Aorta (tissue), 5 donors: ENCODE results near the gene TEX2. TPM values are rescaled to one million over a fixed set of nuclear protein-coding genes. Genes with fewer than 3 reads are reported as not detected.

Source experiments
- ATAC-seq: fragments of 200-7000 bp; cut with Tn5 transposase; one replicate; pipeline ENCODE4 v1.9.1; 2022; ENCODE audit warnings: moderate library complexity; ENCODE audit not compliant: low FRiP score
- DNase-seq, 2 donors: peaks; one replicate each; pipeline ENCODE4 v3.0.0-alpha.2; 2020
- H3K27ac ChIP-seq, 2 donors: one replicate each; pipeline ENCODE4 v1.5.1; 2013; ENCODE audit warnings: low read length in 2 of 2, mild to moderate bottlenecking in 2 of 2, moderate library complexity in 2 of 2, control low read depth in 1 of 2, inconsistent platforms in 1 of 2, low read depth in 1 of 2
- H3K27me3 ChIP-seq, 2 donors: one replicate each; pipeline ENCODE4 v1.6.1; 2013; ENCODE audit warnings: control low read depth in 1 of 2, low read length in 1 of 2, mild to moderate bottlenecking in 1 of 2, moderate library complexity in 1 of 2; ENCODE audit not compliant: insufficient read depth in 2 of 2, control insufficient read depth in 1 of 2
- H3K36me3 ChIP-seq, 2 donors: one replicate each; pipeline ENCODE4 v1.6.1; 2013; ENCODE audit warnings: control low read depth in 1 of 2, low read length in 1 of 2, mild to moderate bottlenecking in 1 of 2; ENCODE audit not compliant: insufficient read depth in 2 of 2, control insufficient read depth in 1 of 2
- H3K4me1 ChIP-seq, 2 donors: one replicate each; pipeline ENCODE4 v1.6.1; 2013; ENCODE audit warnings: low read length in 2 of 2, control low read depth in 1 of 2, mild to moderate bottlenecking in 1 of 2, moderate library complexity in 1 of 2; ENCODE audit not compliant: insufficient read depth in 2 of 2, control insufficient read depth in 1 of 2
- H3K4me3 ChIP-seq, 2 donors: one replicate each; pipeline ENCODE4 v1.5.1; 2013; ENCODE audit warnings: low read length in 2 of 2, control low read depth in 1 of 2, mild to moderate bottlenecking in 1 of 2
- H3K9me3 ChIP-seq: one replicate; pipeline ENCODE4 v1.6.1; 2013; ENCODE audit warnings: mild to moderate bottlenecking, low read length; ENCODE audit not compliant: control insufficient read depth
- WGBS, 2 donors: extraction: QIAGEN DNeasy Blood & Tissue Kit; methylation state at CpG; one replicate each; pipeline ENCODE4 v1.1.7; 2013; 5-methylcytosine and 5-hydroxymethylcytosine counted together
- intact Hi-C, 2 donors: fragments of 100-400 bp; cut with DNase I; formaldehyde crosslinking; loops; one replicate each; pipeline versions ENCODE4 v1.14.2 to v1.15.0; 2022
- polyA plus RNA-seq, 2 donors: library from polyadenylated mRNA; stranded (reverse); fragments of 200-250 nt; gene quantifications; one replicate each; pipeline ENCODE4 v1.2.3, GENCODE V29; 2013
- total RNA-seq, 2 donors: library from RNA; stranded (reverse); fragmentation: NEBNext Ultra II Directional; extraction: Animal tissue kit (Norgen Biotek cat#: 25700); gene quantifications; one replicate each; pipeline ENCODE4 v1.2.1, GENCODE V29; 2021
- donor health status: healthy with polysubstance abuse.
- donor health status: Bipolar disorder and iron deficiency.
- donor health status: DM: no; HTN: no; CAD: no.
- donor health status: DM: no; HTN: no; CAD: no.
- donor health status: DM: yes; HTN: yes; CAD: no.

TEX2 gene
- total and polyA plus RNA-seq, 4 donors, result 10.9 to 29.4 (median 24.2) TPM

DNA sequence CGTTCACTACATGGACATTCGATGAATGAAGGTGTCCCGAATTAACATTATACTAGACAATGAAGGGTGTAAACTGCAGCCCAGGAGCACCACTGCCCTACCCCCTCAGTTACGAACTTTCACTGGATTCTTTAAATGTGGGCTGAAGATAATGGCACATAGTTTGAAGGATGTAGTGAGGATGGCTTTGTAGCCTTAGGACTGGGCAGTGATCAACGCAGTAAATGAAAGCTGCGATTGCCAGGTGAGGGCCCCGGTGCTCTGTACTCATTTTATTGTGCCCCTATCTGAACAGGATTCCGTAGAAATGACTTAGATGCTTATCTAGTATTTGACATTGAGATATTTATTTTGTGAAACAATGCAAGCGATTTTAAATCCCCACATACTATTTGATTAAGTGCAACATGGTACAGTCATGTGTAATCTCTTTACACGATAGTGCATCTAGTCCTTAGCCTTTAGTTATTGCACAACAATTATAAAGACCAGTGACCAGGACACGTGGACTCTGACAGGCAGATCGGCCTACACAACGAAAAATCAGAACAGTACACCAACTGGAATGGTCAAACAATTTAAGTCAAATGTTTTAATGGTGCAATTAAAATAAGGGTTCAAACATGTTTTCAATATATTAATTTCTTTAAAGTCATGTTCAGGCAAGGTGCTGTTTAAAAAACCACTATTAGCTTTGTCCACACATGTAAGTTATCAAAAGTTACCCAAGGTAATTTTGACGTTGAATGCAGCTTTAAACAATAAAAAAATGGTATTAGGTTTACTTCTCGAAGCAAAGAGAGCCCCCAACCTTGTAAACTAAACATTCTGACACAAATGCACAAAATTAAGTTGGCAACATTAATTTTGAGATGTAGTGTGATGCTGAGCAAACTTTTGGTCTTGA, 115.7 kb downstream of the TEX2 start:
- intact Hi-C loops, result loop anchor here (2.0 to 10.0 kb wide), 4 partner anchors 115 to 357 kb away; partner anchors contain the start of genes TEX2 (in 2 of the 2), CEP95 (in 1 of the 2) and DDX5 (in 1 of the 2)
- H3K9me3 ChIP-seq, result no peaks in the 10 kb centered on the region
- DNase-seq (no peak), ATAC-seq (no peak)
- H3K4me3 ChIP-seq, result peak overlapping the region in 1 of 2 donors; percentile 69
- H3K4me1 ChIP-seq, result peaks cover under 1 to 2% of the 10 kb centered on the region in 2 donors
- H3K27me3 ChIP-seq, result peaks cover 0 to 2% of the 10 kb centered on the region in 2 donors
- H3K36me3 ChIP-seq, result peaks cover 0 to 6% of the 10 kb centered on the region in 2 donors
- H3K27ac ChIP-seq, result peak overlapping the region in 1 of 2 donors; percentile 60
- WGBS, 2 donors, result 29 to 30% methylated on average over 15 of the region's 15 CpGs

- H3K9me3 ChIP-seq, result no peaks in the 10 kb centered on the region
- intact Hi-C loops, result loop anchor here (2.0 to 10.0 kb wide), 4 partner anchors 116 to 358 kb away; partner anchors contain the start of genes TEX2 (in 2 of the 2), CEP95 (in 1 of the 2) and DDX5 (in 1 of the 2)
- H3K4me3 ChIP-seq, result peak overlapping the region; percentile 42 to 69
- DNase-seq (peak; percentile 74 to 88), ATAC-seq (peak; percentile 61)
- WGBS, 2 donors, result 3% methylated on average over 34 of the region's 34 CpGs
- peaks cover 0 to 2% of the 10 kb centered on the region in 2 donors for H3K4me1 ChIP-seq
- peaks cover 0 to 6% of the 10 kb centered on the region in 2 donors for H3K36me3 ChIP-seq
- peaks cover 0 to 2% of the 10 kb centered on the region in 2 donors for H3K27me3 ChIP-seq
- peak overlapping the region; percentile 73 to 83 for H3K27ac ChIP-seq
Measured at GRCh38 chr17:64146418-64147109, 116.5 kb downstream of the TEX2 start.

GRCh38 chr17:64145751-64146417, 117.2 kb downstream of the TEX2 start:
- peaks cover 0 to 2% of the 10 kb centered on the region in 2 donors for H3K27me3 ChIP-seq
- peak; percentile 99 for ATAC-seq
- peaks cover 0 to 6% of the 10 kb centered on the region in 2 donors for H3K36me3 ChIP-seq
- H3K27ac ChIP-seq, result peak overlapping the region; percentile 73 to 87
- H3K4me1 ChIP-seq, result peaks cover 0 to 2% of the 10 kb centered on the region in 2 donors
- H3K4me3 ChIP-seq, result peak overlapping the region; percentile 69 to 89
- WGBS, 2 donors, result 0% methylated on average over 49 to 51 of the region's 51 CpGs
- no peaks in the 10 kb centered on the region for H3K9me3 ChIP-seq
- DNase-seq, result peak; percentile 97 to 99
- intact Hi-C loops, result loop anchor here (1.0 to 10.0 kb wide), 5 partner anchors 116 to 359 kb away; partner anchors contain the start of genes TEX2 (in 2 of the 2), CEP95 (in 1 of the 2) and DDX5 (in 1 of the 2)

DNA sequence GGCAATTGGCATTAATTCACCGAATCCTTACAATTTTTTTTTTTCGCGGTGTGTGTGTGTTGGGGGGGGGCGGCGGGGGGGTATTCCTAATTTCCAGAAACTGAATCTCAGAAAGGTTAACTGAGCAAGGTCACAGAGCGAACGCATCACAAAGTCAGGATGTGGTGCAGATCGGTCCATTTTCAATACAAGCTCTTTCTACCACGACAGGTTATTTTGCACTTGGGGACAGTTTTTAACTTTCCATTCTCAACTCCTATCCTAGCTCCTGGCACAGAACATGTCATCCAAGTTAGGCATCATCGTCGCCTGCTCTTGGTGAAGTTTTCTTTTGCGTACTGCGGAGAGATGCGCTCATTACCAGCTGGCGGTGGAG, 117.7 kb downstream of the TEX2 start:
- Histone ChIP-seq H3K27me3 (peaks cover 0 to 2% of the 10 kb centered on the region in 2 donors), H3K27ac (peak overlapping the region; percentile 33 to 87), H3K9me3 (no peaks in the 10 kb centered on the region), H3K36me3 (peaks cover 0 to 6% of the 10 kb centered on the region in 2 donors), H3K4me1 (peaks cover 0 to 2% of the 10 kb centered on the region in 2 donors), H3K4me3 (peak overlapping the region; percentile 60 to 89)
- ATAC-seq (peak; percentile 1), DNase-seq (no peak)
- 0% methylated on average over 15 of the region's 15 CpGs for WGBS, 2 donors
- intact Hi-C loops, result loop anchor here (1.0 to 10.0 kb wide), 4 partner anchors 117 to 359 kb away; partner anchors contain the start of genes CEP95 (in 1 of the 2), DDX5 (in 1 of the 2) and TEX2 (in 1 of the 2)

DNA sequence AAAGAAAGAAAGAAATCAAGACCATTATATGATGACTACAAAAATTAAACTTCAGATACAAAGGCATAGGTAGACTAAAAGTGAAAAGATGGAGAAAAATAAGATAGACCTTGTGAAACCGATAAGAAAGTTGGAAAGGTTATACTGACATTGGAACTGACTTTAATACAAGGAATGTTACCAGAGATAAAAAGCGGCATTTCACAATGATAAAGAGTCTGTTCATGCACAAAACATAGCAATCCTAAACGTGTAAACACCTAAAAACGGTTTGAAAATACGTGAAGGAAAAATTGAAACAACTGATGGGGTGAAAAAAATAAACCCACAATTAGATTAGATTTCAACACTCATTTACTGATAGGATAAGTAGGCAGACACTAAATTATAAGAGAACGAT, 123.5 kb downstream of the TEX2 start:
- ATAC-seq (no peak), DNase-seq (no peak)
- no peaks in the 10 kb centered on the region for H3K4me1 ChIP-seq
- no peaks in the 10 kb centered on the region for H3K36me3 ChIP-seq
- 63 to 75% methylated on average over 6 of the region's 6 CpGs for WGBS, 2 donors
- H3K4me3 ChIP-seq, result no peak overlapping the region
- H3K27ac ChIP-seq, result no peak overlapping the region
- intact Hi-C loops, result loop anchor here in 1 of 2 donors (5.0 kb wide), 1 partner anchor 227 kb away; the partner anchor contains the start of gene CSHL1
- no peaks in the 10 kb centered on the region for H3K27me3 ChIP-seq
- H3K9me3 ChIP-seq, result no peaks in the 10 kb centered on the region

GRCh38 chr17:64138441-64138840, 124.6 kb downstream of the TEX2 start:
- ATAC-seq (no peak), DNase-seq (no peak)
- no peaks in the 10 kb centered on the region for H3K36me3 ChIP-seq
- intact Hi-C loops, result loop anchor here in 1 of 2 donors (5.0 kb wide), 1 partner anchor 226 kb away; the partner anchor contains the start of gene CSHL1
- no peaks in the 10 kb centered on the region for H3K27me3 ChIP-seq
- WGBS, 2 donors, result 80 to 83% methylated on average over 2 of the region's 2 CpGs
- H3K27ac ChIP-seq, result no peak overlapping the region
- no peaks in the 10 kb centered on the region for H3K9me3 ChIP-seq
- H3K4me3 ChIP-seq, result no peak overlapping the region
- no peaks in the 10 kb centered on the region for H3K4me1 ChIP-seq

DNA sequence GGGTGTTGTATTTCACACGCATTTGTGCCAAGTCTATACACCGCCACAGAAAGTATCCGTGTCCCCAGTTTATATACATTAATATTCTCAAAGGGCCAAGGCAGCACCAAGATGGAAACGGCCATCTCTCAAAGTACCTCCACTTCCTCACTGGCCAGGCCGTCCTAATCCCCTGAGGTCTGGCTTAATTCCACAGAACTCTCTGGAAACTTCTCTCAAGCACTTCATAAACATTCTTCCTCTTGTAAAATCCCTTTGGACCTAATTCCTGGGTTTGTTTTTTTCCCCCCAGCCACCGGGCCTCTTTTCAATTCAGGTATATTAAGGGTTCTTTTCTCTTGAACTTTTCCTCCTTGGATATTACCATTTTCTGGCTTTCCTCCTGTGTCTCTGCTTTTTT, 128.1 kb downstream of the TEX2 start:
- Histone ChIP-seq H3K9me3 (no peaks in the 10 kb centered on the region), H3K4me3 (no peak overlapping the region), H3K4me1 (no peaks in the 10 kb centered on the region), H3K27ac (no peak overlapping the region), H3K36me3 (no peaks in the 10 kb centered on the region), H3K27me3 (no peaks in the 10 kb centered on the region)
- intact Hi-C loops, result loop anchor here (5.0 kb wide), 5 partner anchors 73 to 288 kb away; partner anchors contain the start of genes CSHL1 (in 1 of the 2) and GH1 (in 1 of the 2)
- no peak for DNase-seq
- ATAC-seq, result no peak
- WGBS, 2 donors, result 51 to 54% methylated on average over 6 of the region's 6 CpGs
